ENCODE measurements around the gene ZNF48.
"Not testable (repeated sequence)": the region's sequence is repeated elsewhere in the genome, so short reads cannot be mapped to it uniquely, and the experiment has no call there.

ZNF48 gene

GRCh38 chr16:30378236-30379157 lies 16.7 kb upstream of the ZNF48 start:
- ATAC-seq, result peak; percentile 88 to 92

- ATAC-seq, result no peak
These were observed 15.9 kb upstream of the ZNF48 start for GRCh38 chr16:30379158-30379783.

GRCh38 chr16:30380072-30380802 lies 15.0 kb upstream of the ZNF48 start:
- no peak for ATAC-seq

GRCh38 chr16:30380803-30381208 lies 14.4 kb upstream of the ZNF48 start:
- ATAC-seq, result no peak

- no peak for ATAC-seq
These were observed 13.8 kb upstream of the ZNF48 start for GRCh38 chr16:30381291-30382041.

- peak; percentile 39 to 50 for ATAC-seq
These were observed 12.9 kb upstream of the ZNF48 start, which contains the start of gene SEPTIN1 for GRCh38 chr16:30382111-30382881. Gene SEPTIN1, minus strand, starts transcription at chr16:30382561. Its CDS starts 19 bp downstream, at chr16:30382542.

GRCh38 chr16:30383521-30383920 lies 11.7 kb upstream of the ZNF48 start:
- ATAC-seq, result no peak

- no peak for ATAC-seq
These were observed 547 bp upstream of the ZNF48 start for GRCh38 chr16:30394592-30395154.

- ATAC-seq, result peak in 1 of 2 donors; percentile 8
These were observed 869 bp downstream of the ZNF48 start for GRCh38 chr16:30395992-30396585.

- not testable (repeated sequence) for ATAC-seq
These were observed 1.4 kb downstream of the ZNF48 start for GRCh38 chr16:30396627-30397026.

- no peak for ATAC-seq
These were observed 1.8 kb downstream of the ZNF48 start for GRCh38 chr16:30397056-30397455.

- ATAC-seq, result no peak
These were observed 2.8 kb downstream of the ZNF48 start for GRCh38 chr16:30397776-30398660.

GRCh38 chr16:30398661-30399434 lies 3.6 kb downstream of the ZNF48 start:
- ATAC-seq, result no peak

- ATAC-seq, result no peak
These were observed 4.4 kb downstream of the ZNF48 start for GRCh38 chr16:30399435-30400186.

GRCh38 chr16:30401768-30402425 lies 6.7 kb downstream of the ZNF48 start:
- ATAC-seq, result no peak

- ATAC-seq, result peak; percentile 17 to 21
These were observed 11.5 kb downstream of the ZNF48 start for GRCh38 chr16:30406795-30407101.

- peak; percentile 85 to 88 for ATAC-seq
These were observed 12.0 kb downstream of the ZNF48 start, which contains the start of gene ZNF771 for GRCh38 chr16:30407102-30407803. Gene ZNF771, plus strand, starts transcription at chr16:30407606. Its CDS starts 448 bp downstream, at chr16:30408054.

Data from activated CD4-positive, CD25-positive, alpha-beta regulatory T cell treated with anti-CD3 and anti-CD28 coated beads, Interleukin-2, amount 50 U/mL, for 24 hours (primary cell).